CD4-positive, alpha-beta T cell treated with Interleukin-6 at 100 ng/mL for 8 hours (primary cell): Measurements from ENCODE around the gene TCF3.
"Not testable (repeated sequence)": the region's sequence is repeated elsewhere in the genome, so short reads cannot be mapped to it uniquely, and the experiment has no call there.

Experiments used
- DNase-seq: peaks from one replicate; pipeline ENCODE4 v3.0.0-alpha.2; 2020; ENCODE audit warnings: mixed read lengths, low spot score

The TCF3 gene

DNA sequence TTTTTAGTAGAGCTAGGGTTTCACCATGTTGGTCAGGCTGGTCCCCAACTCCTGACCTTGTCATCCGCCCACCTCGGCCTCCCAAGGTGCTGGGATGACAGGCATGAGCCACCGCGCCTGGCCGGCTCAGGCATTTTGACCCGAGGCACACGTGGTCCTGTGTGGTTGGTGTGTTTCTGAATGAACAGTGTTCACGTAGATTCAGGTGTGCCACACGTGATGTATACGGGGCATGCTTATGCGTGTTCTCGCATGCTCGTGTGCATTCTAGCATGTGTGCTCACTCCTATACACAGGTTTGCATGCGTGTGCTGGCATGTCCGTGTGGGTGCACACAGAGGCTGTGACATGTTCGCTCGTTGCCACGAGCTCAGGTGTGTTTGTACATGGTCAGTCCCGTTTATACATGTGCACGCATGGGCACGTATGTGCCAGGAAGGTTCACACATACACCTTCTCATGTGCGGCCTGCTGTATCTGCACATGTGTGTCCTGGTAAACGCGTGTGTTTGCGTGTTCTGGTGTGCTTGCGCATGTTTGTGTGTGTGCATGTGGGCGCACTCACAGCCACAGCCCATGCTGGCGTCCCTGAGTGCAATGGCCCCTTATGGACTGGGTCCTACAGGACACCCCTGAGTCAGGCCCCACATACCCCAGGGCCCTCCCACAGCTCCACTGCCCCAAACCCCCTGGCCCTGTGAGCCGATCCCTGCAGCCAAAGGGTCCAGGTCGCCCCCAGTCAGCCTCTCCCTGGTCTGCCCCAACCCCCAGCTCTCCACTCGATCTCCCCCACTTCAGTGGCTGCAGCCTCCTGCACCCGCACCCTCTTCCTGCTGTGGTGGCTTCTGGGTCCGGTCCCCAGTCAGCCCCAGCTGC, 20.6 kb upstream of the TCF3 start:
- no peak for DNase-seq

DNA sequence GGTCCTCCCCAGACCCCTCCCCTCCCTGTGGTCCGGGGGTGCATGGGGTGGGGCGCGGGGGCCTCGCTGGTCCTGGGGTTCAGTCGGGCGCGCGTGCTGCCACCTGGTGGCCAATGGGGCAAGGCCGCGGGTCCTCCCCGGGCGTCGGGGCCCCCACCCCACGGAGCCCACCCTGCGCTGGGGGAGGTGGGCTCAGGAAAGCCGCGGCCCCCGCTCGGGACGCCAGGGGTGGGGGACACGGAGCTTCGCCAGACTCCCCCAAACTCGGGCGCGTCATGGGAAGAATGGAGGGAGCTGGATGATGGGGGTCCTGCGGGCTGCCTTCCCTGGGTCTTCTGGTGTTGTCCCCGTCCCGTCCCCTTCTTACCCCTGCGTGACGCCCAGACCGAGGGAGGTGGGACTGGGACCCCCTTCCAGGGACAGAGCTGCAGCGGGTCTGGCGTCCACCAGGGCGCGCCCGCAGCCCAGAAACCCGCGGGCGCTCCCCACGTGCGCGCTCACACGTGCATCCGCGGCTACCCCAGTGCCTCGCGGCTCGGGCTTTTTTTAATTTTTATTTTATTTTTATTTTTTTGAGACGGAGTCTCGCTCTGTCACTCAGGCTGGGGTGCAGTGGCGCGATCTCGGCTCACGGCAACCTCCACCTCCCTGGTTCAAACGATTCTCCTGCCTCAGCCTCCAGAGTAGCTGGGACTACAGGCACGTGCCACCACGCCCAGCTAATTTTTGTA, 19.8 kb upstream of the TCF3 start:
- peak; percentile 44 for DNase-seq

DNA sequence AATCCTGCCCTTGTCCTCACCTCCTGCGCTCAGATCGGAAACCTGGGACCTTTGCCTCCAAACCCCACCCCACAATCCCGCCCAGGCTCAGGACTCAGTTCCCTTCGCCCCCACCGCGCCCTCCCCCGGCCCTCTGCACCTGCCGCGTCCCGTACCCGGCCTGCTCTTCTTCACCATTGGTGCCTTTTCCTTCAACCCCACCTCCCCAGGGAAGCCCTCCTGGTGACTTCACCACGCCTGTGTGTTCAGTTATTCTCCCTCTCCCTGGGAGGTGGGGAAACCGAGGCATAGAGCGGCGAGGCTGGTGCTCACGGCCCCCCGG, 19.3 kb upstream of the TCF3 start:
- DNase-seq = no peak

DNA sequence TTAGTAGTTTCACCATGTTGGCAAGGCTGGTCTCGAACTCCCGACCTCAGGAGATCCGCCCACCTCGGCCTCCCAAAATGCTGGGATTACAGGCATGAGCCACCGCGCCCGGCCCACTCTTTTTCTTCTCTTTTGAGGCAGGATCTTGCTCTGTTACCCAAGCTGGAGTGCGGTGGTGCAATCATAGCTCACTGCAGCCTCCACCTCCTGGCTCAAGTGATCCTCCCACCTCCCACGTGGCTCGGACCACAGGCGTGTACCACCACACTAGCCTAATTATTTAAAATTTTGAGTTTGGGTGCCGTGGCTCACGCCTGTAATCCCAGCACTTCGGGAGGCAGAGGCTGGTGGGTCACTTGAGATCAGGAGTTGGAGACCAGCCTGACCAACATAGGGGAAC, 18.3 kb upstream of the TCF3 start:
- DNase-seq = not testable (repeated sequence)

DNA sequence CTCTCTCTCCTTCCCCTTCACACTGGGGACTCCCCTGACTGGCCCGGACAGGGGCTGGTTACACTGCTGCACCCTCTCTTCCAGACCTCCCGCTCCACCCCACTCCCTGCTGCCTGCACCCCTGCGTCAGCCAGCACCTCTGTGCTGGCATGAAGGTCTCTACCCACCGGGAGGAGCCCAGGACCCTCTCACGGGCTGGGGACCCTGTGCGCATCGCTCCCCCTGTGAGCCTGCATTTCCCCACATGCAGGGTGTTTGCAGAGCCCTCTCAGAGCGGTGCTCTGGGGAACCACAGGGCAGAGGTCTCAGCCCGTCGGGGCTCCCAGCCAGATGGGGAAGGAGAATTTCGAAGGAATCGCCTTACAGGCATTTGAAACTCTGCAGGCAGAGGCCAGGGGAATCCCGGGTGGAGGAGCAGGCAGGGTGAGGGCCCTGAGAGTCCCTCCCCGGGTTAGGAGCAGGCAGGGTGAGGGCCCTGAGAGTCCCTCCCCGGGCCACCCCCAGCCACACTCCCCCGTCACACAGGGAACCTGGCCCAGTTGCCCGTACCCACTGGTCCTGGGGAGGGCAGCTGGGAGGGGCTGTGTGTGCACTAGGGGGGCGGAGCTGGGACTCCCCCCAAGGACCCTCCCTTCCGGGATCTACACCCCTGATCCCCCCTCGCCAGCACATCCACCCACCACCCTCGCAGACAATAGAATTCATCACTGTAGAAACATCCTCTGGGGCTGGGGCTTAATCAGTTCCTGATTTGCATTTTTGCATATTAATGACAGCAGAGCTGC, 16.3 kb upstream of the TCF3 start:
- DNase-seq = no peak

DNA sequence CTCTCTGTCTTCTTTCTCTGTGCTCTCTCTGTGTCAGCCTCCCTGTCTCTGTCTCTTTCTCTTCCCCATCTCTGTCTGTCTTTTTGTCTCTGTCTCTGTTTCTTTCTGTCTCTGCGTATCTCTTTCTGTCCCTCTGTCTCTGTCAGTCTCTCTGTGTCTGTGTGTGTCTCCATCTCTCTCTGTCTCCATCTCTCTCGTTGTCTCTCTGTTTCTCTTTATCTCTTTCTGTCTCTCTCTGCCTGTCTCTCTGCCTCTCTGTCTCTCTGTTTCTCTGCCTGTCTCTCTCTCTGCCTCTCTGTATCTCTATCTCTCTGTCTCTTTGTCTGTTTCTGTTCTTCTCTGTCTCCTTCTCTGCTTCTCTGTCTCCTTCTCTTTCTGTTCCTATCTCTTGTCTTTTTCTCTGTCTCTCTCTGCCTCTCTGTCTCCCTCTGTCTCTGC, 15.7 kb upstream of the TCF3 start:
- no peak for DNase-seq

DNA sequence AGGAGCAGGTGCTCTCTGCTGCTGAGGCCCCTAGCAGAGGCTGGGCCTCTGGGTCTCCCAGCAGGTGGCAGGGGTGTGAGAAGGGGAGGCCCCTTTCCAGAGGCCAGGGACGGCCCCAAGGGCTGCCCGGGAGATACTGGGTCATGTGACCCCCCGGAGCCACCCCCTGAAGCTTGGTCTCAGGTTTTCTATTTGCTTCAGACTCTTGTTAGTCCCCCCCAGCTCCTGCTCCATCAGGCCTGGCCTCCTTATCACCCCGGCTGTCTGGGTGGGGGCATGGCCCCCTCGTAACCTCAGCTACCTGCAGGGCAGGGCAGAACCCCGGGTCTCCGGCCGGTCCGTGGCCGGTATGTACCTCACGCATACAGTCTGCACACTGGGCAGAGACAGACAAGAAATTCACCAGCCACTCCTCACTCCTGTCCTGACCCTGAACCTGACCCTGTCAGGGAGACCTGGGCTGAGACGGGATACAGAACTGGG, 13.2 kb upstream of the TCF3 start:
- no peak for DNase-seq

DNA sequence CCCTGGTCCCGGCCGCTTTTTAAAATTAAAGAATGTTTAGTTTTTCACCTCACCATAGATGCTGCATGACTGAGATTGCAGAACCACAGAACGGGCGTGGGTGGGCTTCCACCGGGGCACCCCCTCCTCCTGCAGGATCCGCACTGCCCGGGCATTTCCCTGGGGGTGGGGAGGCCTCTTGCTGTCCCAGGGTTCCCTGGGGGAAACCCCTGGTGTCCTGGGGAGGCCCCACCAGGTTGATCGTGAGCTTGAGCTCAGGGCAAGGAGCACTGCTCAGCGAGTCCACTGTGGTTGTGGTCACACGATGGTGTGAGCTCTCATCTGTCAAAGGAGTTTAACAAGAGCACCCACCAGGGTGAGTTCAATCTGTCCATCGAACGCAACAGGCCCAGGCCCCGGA, 11.4 kb upstream of the TCF3 start:
- DNase-seq = no peak

DNA sequence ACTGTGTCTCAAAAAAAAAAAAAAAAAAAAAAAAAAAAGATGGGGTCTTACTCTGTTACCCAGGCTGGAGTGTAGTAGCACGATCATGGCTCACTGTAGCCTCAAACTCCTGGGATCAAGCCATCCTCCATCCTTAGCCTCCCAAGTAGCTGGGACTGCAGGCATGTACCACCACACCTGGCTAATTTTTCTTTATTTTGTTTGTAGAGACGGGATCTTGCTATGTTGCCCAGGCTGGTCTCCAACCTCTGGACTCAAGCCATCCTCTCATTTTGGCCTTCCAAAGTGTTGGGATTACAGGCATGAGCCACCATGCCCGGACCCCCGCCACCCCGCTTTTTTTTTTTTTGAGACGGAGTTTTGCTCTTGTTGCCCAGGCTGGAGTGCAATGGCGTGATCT, 10.8 kb upstream of the TCF3 start:
- DNase-seq = not testable (repeated sequence)

DNA sequence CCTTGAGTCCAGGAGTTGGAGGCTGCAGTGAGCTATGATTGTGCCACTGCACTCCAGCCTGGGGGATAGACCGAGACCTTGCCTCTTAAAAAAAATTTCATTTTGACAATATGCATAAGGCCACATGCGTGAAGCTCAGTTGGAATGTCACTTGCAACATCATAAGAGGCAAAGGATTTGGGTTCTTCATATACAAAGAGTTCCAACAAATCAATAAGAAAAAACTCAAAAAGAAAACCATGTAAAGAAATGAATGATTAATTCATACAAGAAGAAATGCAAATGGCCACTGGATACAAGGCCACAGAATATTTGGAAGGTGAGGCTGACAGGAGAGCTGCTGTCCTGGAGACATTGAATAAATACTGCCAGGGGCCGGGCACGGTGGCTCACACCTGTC, 9.6 kb upstream of the TCF3 start:
- no peak for DNase-seq

DNA sequence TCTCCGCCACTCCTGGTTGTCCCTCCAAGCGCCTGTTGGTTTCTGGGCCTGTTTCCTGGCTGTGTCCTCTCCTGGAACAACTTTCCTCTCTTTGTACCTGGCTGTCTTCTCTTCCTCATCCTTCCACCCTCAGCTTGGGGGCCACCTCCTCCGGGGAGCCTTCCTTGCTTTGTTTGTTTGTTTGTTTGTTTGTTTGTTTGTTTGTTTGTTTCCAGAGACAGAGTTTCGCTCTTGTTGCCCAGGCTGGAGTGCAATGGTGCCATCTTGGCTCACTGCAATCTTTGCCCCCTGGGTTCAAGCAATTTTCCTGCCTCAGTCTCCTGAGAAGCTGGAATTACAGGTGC, 6.6 kb upstream of the TCF3 start:
- DNase-seq = no peak

DNA sequence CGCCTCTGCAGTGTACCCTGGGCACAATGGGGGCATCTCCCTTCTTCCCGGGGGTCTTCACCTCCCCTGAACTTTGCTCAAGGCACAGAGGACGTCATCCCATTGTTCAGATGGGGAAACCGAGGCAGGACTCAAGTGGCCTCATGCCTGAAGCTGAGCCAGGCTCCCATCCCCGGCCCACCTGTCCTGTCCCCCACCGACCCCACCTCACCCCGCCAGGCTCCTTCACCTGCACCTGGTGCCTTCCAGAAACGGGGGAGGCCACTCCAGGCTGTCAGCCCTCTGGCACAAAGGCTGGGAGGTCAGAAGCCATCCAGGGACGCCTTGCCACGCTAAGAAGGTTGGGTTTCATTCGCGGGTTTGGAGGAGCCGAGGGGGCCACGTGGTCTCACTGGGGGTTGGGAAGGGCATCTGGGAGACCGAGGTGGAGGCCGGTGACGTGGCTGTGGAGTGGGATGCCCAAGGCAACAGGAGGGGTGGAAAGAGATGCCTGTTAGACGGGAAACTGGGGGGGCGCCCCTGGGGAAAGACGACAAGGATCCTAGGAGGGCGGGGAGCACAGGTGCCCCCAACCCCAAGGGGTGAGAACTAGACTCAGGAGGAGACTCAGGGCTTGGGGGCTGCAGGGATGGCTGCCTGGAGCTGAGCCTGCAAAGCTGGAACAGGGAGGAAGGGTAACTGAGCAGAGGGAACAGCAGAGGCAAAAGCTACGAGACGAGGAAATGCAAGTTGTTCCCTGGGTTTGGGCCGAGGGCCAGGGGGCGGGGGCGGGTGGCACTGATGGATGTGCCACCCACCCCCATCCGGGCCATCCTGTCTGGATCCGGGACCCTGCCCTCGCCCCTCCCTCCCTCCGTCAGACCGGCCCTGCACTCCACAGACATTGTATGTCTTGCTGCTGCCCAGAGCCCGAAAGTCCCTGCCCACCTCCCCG, 6.0 kb upstream of the TCF3 start:
- no peak for DNase-seq

DNA sequence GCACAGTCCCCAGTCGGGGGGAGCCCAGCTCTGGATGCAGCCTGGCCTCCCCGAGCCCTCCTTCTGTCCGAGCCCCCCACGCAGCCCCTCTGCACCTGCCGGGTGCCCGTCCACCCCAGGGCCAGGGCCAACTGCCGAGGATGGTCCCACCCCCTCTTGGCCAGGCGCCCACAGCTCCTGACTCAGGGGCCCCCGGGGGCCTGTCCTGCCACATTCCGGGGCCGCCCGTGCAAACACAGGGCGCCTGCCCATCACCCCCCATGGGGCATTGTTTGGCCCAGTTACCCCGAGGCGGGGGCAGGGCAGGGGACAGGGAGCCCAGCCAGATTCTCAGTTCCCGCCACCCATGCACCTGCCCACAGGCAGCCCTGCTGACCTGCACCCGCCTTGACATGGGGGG, 5.3 kb upstream of the TCF3 start:
- no peak for DNase-seq

DNA sequence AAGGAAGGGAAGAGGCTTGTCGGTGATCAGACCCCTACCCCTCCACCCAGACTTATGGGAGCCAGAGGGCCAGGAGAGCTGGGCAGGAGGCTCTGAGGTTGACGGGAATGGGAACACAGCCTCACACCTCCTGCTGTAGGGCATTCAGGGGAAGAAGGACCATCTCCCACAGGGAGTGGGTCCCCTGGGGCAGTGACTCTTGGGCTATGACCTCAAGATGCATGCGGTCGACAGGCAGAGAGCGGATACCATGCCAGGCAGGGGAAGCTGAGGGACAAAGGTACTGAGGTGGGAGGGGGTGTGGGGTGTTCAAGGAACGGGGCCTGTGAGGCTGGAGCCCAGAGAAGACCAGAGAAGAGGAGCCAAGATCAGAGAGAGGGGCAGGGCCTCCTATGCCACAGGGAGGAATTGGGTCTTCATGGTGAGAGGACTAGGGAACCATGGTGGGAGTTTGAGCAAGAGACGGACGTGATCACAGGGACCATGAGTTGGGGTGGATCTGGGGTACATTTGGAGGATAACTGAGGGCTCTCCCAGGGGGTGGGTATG, 4.6 kb upstream of the TCF3 start:
- no peak for DNase-seq

DNA sequence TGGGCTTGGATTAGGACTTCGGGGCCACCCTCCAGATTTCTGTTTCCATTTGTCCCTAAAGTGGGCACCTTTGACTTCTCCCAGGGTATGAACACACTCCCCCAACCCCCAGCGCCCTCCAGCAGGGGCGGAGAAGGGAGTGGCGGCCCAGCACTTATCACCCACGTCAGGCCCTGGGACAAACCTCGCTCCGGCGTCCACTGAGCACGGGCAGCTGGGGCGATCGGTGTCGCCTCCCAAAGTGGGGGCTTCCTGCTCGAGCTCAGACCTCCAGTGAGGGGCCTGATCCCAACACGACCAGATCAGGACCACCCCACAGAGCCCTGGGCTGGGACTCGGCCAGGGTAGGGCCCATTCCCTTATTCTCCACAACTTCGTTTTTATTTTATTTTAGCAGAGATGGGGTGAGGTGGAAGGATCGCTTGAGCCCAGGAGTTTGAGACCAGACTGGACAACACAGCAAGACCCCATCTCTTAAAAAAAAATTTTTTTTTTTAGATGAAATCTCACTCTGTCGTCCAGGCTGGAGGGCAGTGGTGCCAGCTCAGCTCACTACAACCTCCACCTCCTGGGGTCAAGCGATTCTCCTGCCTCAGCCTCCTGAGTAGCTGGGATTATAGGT, 3.7 kb upstream of the TCF3 start:
- no peak for DNase-seq

DNA sequence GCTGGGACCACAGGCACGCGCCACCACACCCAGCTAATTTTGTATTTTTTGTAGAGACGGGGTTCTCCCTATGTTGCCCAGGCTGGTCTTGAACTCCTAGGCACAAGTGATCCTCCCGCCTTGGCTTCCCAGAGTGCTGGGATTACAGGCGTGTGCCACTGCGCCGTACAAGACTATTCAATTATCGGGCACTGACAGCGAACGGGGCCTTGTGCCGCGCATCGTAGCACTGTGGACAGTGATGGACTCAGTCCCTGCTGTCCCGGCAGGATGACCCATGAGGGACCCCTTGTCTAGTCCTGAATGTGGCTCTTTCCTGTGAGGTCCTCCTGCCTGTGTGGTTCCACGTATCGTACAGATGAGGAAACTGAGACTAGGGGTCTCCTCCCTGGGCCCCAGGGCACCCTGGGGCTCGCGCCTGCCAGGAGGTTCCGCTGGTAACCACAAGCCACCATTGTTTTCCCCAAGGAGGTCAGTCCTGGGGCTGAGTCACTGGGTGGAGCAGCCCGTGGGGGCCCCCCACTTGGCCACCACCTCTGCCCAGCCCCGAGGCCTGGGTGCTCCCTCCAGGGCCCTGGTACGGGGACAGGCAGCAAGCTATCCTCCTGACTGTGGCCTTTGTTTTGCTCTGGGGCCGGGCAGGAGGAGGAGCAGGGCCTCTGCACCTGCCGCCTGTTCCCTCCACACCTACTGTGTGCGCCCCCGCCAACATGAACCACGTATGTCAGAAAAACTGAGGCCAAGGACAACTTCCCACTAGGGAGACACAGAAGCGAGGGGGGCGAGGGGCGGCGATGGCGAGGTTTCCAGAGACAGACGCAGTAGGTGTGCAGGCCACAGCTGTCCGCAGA, 2.9 kb upstream of the TCF3 start:
- DNase-seq = no peak

DNA sequence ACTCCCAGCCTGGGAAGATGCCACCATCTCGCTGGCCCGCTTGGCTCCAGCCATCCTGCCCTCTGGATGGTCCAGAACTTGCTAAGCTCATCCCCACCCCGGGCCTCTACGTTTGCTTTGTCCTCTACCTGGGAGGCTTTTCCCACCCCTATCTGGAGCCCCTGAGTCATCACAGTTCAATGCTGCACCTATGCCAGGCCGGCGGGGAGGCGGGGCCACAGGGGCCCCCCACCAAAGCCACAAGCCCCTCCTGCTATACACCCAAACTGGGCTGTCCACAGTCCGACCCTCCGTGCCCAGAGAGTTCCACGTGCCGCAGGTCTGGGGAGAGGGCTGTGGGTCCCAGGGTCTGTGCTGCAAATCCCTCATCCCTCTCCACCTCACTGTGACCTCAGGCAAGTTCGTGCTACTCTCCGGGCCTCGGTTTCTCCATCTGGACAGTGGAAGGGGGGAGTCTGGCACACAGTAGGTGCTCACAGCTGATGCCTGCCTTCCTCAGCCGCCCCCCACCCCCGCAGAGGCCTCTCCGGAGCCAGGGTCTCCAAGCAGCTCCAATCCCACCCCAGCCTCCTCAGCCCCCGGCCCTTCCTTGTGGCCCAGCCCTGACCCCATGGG, 1.9 kb upstream of the TCF3 start:
- no peak for DNase-seq

DNA sequence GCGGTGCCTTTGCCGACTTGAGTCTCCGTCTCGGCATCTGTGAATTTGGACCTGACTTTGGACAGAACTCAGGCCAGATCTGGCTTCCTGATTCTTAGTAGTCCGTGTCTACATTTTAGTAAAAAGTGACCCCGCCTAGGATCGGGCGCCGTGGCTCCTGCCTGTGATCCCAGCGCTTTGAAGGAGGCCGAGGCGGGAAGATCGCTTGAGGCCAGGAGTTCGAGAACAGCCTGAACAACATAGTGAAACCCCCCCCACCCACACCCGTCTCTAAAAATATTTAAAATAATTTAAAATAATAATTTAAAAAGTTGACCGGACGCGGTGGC, 849 bp upstream of the TCF3 start:
- DNase-seq = no peak

DNA sequence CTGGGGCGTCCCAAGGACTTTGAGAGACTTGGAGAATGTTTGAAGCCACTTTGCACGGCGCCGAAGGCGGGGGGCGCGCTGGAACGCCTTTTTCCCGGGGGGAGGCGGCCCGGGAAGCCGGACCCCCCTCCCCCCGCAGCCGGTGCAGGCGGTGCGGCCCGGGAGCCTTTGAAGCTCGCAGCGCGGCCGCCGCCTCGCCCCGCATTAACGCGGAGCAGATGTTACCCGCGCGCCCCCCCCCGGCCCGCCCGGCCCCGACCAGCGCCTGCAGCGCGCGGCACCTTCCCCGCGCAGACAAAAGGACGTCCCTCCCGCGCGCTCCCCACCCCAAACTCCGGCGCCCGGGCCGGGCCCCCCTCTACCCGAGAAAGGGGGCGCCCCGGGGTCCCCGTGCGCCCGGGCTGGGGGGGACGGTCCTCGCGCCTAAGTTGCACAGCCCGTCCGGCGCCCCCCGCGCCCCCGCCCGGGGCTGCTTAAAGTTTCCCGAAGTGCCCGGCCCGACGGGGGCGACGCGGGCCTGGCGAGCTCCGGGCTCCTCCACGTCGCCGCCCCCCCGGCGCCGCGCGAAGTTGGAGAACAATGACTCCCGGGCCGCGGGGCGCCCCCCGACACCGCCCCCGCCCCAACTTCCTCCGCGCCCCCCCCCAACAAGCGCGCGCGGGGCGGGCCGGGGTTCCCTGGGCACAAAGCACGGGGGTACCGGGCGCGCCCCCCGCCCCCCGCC, 685 bp downstream of the TCF3 start:
- DNase-seq = peak; percentile 35
